Skeletal muscle tissue (tissue), 4 donors: ENCODE data around the gene MOCOS. TPM values are rescaled to one million over a fixed set of nuclear protein-coding genes. Genes with fewer than 3 reads are reported as not detected.

Experiments
- H3K27ac ChIP-seq: one replicate; pipeline ENCODE4 v1.7.0; 2013; ENCODE audit warnings: mild to moderate bottlenecking, low read depth, low read length, inconsistent platforms
- H3K27me3 ChIP-seq, 3 donors: one replicate each; pipeline ENCODE4 v1.7.0; 2013; ENCODE audit warnings: low read length in 3 of 3; ENCODE audit not compliant: control insufficient read depth in 3 of 3, insufficient read depth in 3 of 3
- H3K36me3 ChIP-seq, 3 donors: one replicate each; pipeline ENCODE4 v1.7.0; 2013; ENCODE audit warnings: low read length in 3 of 3; ENCODE audit not compliant: control insufficient read depth in 3 of 3, insufficient read depth in 3 of 3
- H3K4me1 ChIP-seq, 3 donors: one replicate each; pipeline ENCODE4 v1.7.0; 2013; ENCODE audit warnings: low read length in 3 of 3, mild to moderate bottlenecking in 3 of 3; ENCODE audit not compliant: control insufficient read depth in 3 of 3, insufficient read depth in 3 of 3
- H3K4me3 ChIP-seq, 3 donors: one replicate each; pipeline ENCODE4 v1.7.0; 2013; ENCODE audit warnings: low read length in 3 of 3
- H3K9ac ChIP-seq, 3 donors: one replicate each; pipeline ENCODE4 v1.7.0; 2013; ENCODE audit warnings: low read length in 3 of 3, mild to moderate bottlenecking in 3 of 3, moderate library complexity in 2 of 3, low read depth in 1 of 3
- H3K9me3 ChIP-seq, 3 donors: one replicate each; pipeline ENCODE4 v1.7.0; 2013; ENCODE audit warnings: low read length in 3 of 3; ENCODE audit not compliant: control insufficient read depth in 3 of 3
- total RNA-seq: library from RNA; depleted of rRNA; stranded (reverse); fragments of >200 nt; gene quantifications from one replicate; pipeline ENCODE4 v1.2.3, GENCODE V29; 2014
- donor health status: Osteomylitis.

The MOCOS gene
- total RNA-seq, 1 donor from 2014 or later = 0.52 TPM

- Histone ChIP-seq H3K36me3 (no peaks in the 10 kb centered on the region), H3K9ac (peak overlapping the region in 1 of 3 donors; percentile 4), H3K4me1 (peaks cover 31 to 57% (median 52%) of the 10 kb centered on the region in 3 donors), H3K9me3 (no peaks in the 10 kb centered on the region), H3K27ac (peak overlapping the region; percentile 75), H3K4me3 (no peak overlapping the region), H3K27me3 (no peaks in the 10 kb centered on the region)
Observed at GRCh38 chr18:36304723-36305122, 117.4 kb downstream of the MOCOS start.

GRCh38 chr18:36305375-36305774 is 118.1 kb downstream of the MOCOS start:
- H3K27ac ChIP-seq = peak overlapping the region; percentile 75
- H3K27me3 ChIP-seq = no peaks in the 10 kb centered on the region
- H3K4me3 ChIP-seq = no peak overlapping the region
- no peaks in the 10 kb centered on the region for H3K9me3 ChIP-seq
- no peaks in the 10 kb centered on the region for H3K36me3 ChIP-seq
- H3K9ac ChIP-seq = peak overlapping the region in 1 of 3 donors; percentile 4
- H3K4me1 ChIP-seq = peaks cover 33 to 55% (median 53%) of the 10 kb centered on the region in 3 donors

GRCh38 chr18:36307513-36307912 is 120.2 kb downstream of the MOCOS start:
- no peak overlapping the region for H3K4me3 ChIP-seq
- no peaks in the 10 kb centered on the region for H3K27me3 ChIP-seq
- no peaks in the 10 kb centered on the region for H3K36me3 ChIP-seq
- no peaks in the 10 kb centered on the region for H3K9me3 ChIP-seq
- no peak overlapping the region for H3K27ac ChIP-seq
- no peak overlapping the region for H3K9ac ChIP-seq
- peaks cover 38 to 57% (median 56%) of the 10 kb centered on the region in 3 donors for H3K4me1 ChIP-seq

- peak overlapping the region in 2 of 3 donors; percentile 3 to 26 for H3K9ac ChIP-seq
- H3K9me3 ChIP-seq = no peaks in the 10 kb centered on the region
- H3K4me3 ChIP-seq = peak overlapping the region in 1 of 3 donors; percentile 31
- H3K36me3 ChIP-seq = no peaks in the 10 kb centered on the region
- no peaks in the 10 kb centered on the region for H3K27me3 ChIP-seq
- H3K4me1 ChIP-seq = peaks cover 31 to 52% (median 50%) of the 10 kb centered on the region in 3 donors
- no peak overlapping the region for H3K27ac ChIP-seq
Observed at GRCh38 chr18:36308711-36309435, 121.6 kb downstream of the MOCOS start.

GRCh38 chr18:36309436-36310391 is 122.4 kb downstream of the MOCOS start:
- peaks cover 31 to 54% (median 52%) of the 10 kb centered on the region in 3 donors for H3K4me1 ChIP-seq
- H3K9me3 ChIP-seq = no peaks in the 10 kb centered on the region
- H3K4me3 ChIP-seq = peak overlapping the region in 1 of 3 donors; percentile 31
- no peaks in the 10 kb centered on the region for H3K27me3 ChIP-seq
- H3K36me3 ChIP-seq = no peaks in the 10 kb centered on the region
- peak overlapping the region in 2 of 3 donors; percentile 26 to 51 for H3K9ac ChIP-seq
- H3K27ac ChIP-seq = peak overlapping the region; percentile 36

DNA sequence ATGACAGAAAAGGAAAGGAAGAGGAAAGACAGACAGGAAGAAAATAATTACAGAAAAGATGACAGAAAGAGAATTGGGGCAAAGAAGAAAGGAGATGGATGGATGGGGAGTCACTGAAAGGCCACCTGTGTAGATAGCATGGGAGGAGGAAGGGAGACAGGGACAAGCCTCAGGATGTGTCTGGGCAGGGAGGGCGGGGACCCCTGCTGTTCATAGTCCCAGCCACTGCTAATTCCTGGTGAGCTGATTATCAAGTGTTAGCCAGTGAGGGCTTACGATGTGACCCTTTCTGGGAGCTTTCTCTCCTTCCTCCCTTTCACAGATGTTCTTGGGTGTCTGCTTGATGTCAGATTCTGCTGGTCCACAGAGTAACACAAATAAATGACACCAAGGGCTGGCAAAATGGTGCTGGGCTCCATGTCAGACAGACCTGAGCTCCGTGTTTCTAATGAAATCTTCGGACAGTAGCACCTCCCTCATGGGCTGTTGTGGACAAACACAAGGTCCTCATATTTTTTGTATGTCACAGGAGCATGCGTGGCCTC is 123.8 kb downstream of the MOCOS start:
- Histone ChIP-seq H3K36me3 (no peaks in the 10 kb centered on the region), H3K27me3 (no peaks in the 10 kb centered on the region), H3K9me3 (no peaks in the 10 kb centered on the region), H3K4me3 (no peak overlapping the region), H3K4me1 (peaks cover 23 to 52% (median 51%) of the 10 kb centered on the region in 3 donors), H3K27ac (no peak overlapping the region), H3K9ac (no peak overlapping the region)

DNA sequence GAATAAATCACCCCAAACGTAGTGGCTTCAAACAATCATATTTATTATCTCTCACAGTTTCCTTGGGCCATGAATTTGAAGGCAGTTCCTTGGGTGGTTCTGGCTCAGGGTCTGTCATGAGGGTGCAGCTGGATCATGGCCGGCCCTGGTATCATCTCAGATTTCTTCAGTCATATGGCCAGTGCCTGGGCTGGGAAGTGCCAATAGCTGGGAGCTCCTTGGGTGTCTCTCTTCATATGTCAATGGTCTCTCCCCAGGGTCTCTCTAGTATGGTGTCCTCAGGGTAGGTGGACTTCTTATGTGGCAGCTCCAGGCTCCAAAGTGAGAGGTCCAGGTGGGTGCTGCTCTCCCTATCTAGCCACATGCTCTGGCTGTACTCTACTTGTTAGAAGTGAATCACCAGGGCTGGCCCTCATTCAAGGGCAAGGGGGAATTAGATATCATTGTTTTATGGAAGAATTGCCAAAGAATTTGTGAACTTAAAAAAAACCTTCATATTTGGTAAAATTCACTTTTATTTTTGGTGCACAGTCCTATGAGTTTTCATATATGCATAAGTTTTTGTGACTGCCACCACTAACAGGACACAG is 125.6 kb downstream of the MOCOS start:
- H3K4me3 ChIP-seq = no peak overlapping the region
- H3K36me3 ChIP-seq = no peaks in the 10 kb centered on the region
- H3K27ac ChIP-seq = no peak overlapping the region
- no peaks in the 10 kb centered on the region for H3K27me3 ChIP-seq
- no peak overlapping the region for H3K9ac ChIP-seq
- no peaks in the 10 kb centered on the region for H3K9me3 ChIP-seq
- H3K4me1 ChIP-seq = peaks cover 20 to 49% (median 45%) of the 10 kb centered on the region in 3 donors

- Histone ChIP-seq H3K4me1 (peaks cover 18 to 45% (median 41%) of the 10 kb centered on the region in 3 donors), H3K27ac (no peak overlapping the region), H3K27me3 (no peaks in the 10 kb centered on the region), H3K4me3 (no peak overlapping the region), H3K9me3 (no peaks in the 10 kb centered on the region), H3K36me3 (no peaks in the 10 kb centered on the region), H3K9ac (no peak overlapping the region)
Observed at GRCh38 chr18:36314098-36314497, 126.8 kb downstream of the MOCOS start.

- H3K4me3 ChIP-seq = no peak overlapping the region
- peaks cover 11 to 38% (median 35%) of the 10 kb centered on the region in 3 donors for H3K4me1 ChIP-seq
- no peaks in the 10 kb centered on the region for H3K9me3 ChIP-seq
- no peaks in the 10 kb centered on the region for H3K36me3 ChIP-seq
- H3K9ac ChIP-seq = no peak overlapping the region
- H3K27me3 ChIP-seq = no peaks in the 10 kb centered on the region
- no peak overlapping the region for H3K27ac ChIP-seq
Observed at GRCh38 chr18:36314754-36315153, 127.5 kb downstream of the MOCOS start.
